CD4-positive, alpha-beta T cell treated with Interleukin-4 for 1 hour (primary cell): ENCODE data around the gene C9orf43.
"Not testable (repeated sequence)": the region's sequence is repeated elsewhere in the genome, so short reads cannot be mapped to it uniquely, and the experiment has no call there.

Experiments
- DNase-seq, 2 donors: peaks; one replicate each; pipeline ENCODE4 v3.0.0-alpha.2; 2020 to 2022

C9orf43 gene

GRCh38 chr9:113421726-113422125 lies 11.2 kb downstream of the C9orf43 start:
- DNase-seq, result no peak

- DNase-seq, result no peak
Measured at GRCh38 chr9:113425072-113425471, 14.5 kb downstream of the C9orf43 start.

- no peak for DNase-seq
Measured at GRCh38 chr9:113426701-113427100, 16.2 kb downstream of the C9orf43 start.

- DNase-seq, result no peak
Measured at GRCh38 chr9:113427629-113428028, 17.1 kb downstream of the C9orf43 start.

- DNase-seq, result no peak
Measured at GRCh38 chr9:113428062-113428615, 17.6 kb downstream of the C9orf43 start.

- no peak for DNase-seq
Measured at GRCh38 chr9:113431191-113431590, 20.6 kb downstream of the C9orf43 start.

- DNase-seq, result no peak
Measured at GRCh38 chr9:113436728-113437515, 26.4 kb downstream of the C9orf43 start.

GRCh38 chr9:113437716-113438115 lies 27.2 kb downstream of the C9orf43 start:
- not testable (repeated sequence) for DNase-seq

- DNase-seq, result no peak
Measured at GRCh38 chr9:113444736-113445135, 34.2 kb downstream of the C9orf43 start.

GRCh38 chr9:113446323-113446740 lies 35.8 kb downstream of the C9orf43 start:
- DNase-seq, result peak in 1 of 2 donors; percentile 56

- DNase-seq, result no peak
Measured at GRCh38 chr9:113449376-113449775, 38.8 kb downstream of the C9orf43 start.

GRCh38 chr9:113452113-113452605 lies 41.6 kb downstream of the C9orf43 start:
- DNase-seq, result no peak

GRCh38 chr9:113454914-113455761 lies 44.6 kb downstream of the C9orf43 start:
- DNase-seq, result no peak

- DNase-seq, result no peak
Measured at GRCh38 chr9:113456235-113456634, 45.7 kb downstream of the C9orf43 start.

GRCh38 chr9:113461285-113461684 lies 50.7 kb downstream of the C9orf43 start:
- DNase-seq, result no peak

GRCh38 chr9:113461943-113462342 lies 51.4 kb downstream of the C9orf43 start:
- no peak for DNase-seq

- no peak for DNase-seq
Measured at GRCh38 chr9:113462781-113463286, 52.3 kb downstream of the C9orf43 start.

GRCh38 chr9:113463418-113464285 lies 53.1 kb downstream of the C9orf43 start, which contains the start of gene RGS3:
Gene RGS3, plus strand, starts transcription at chr9:113463727. Its CDS starts 76 bp downstream, at chr9:113463803.
- DNase-seq, result no peak

GRCh38 chr9:113464286-113464660 lies 53.7 kb downstream of the C9orf43 start:
- DNase-seq, result no peak

GRCh38 chr9:113465599-113466140 lies 55.1 kb downstream of the C9orf43 start:
- DNase-seq, result no peak

GRCh38 chr9:113467183-113467582 lies 56.6 kb downstream of the C9orf43 start:
- DNase-seq, result no peak
